ENCODE data around the gene COL18A1.

Gene COL18A1

GRCh38 chr21:45383615-45384201, 21.3 kb upstream of the COL18A1 start:
- intact Hi-C loops (cut with micrococcal nuclease) = no loop called here
- Mint-ChIP-seq H3K27ac (no peak overlapping the region), H3K9me3 (no peaks in the 10 kb centered on the region), H3K27me3 (peaks cover 16% of the 10 kb centered on the region), H3K36me3 (ENCODE audit: low read depth) (no peaks in the 10 kb centered on the region), H3K4me1 (ENCODE audit: low read depth) (no peaks in the 10 kb centered on the region), H3K4me3 (no peak overlapping the region)

GRCh38 chr21:45384656-45385548, 20.1 kb upstream of the COL18A1 start:
- intact Hi-C loops (cut with micrococcal nuclease) = no loop called here

GRCh38 chr21:45385549-45386050, 19.4 kb upstream of the COL18A1 start:
- no peak overlapping the region for H3K27ac Mint-ChIP-seq
- no peaks in the 10 kb centered on the region for H3K9me3 Mint-ChIP-seq
- H3K4me3 Mint-ChIP-seq = no peak overlapping the region
- H3K36me3 Mint-ChIP-seq (ENCODE audit: low read depth) = no peaks in the 10 kb centered on the region
- H3K27me3 Mint-ChIP-seq = peaks cover 13% of the 10 kb centered on the region
- intact Hi-C loops (cut with micrococcal nuclease) = no loop called here
- H3K4me1 Mint-ChIP-seq (ENCODE audit: low read depth) = no peaks in the 10 kb centered on the region

More at GRCh38 chr21:45384656-45385548, 20.1 kb upstream of the COL18A1 start:
- H3K27me3 Mint-ChIP-seq = peaks cover 13% of the 10 kb centered on the region
- H3K9me3 Mint-ChIP-seq = no peaks in the 10 kb centered on the region
- no peak overlapping the region for H3K4me3 Mint-ChIP-seq
- no peaks in the 10 kb centered on the region for H3K36me3 Mint-ChIP-seq (ENCODE audit: low read depth)
- H3K4me1 Mint-ChIP-seq (ENCODE audit: low read depth) = no peaks in the 10 kb centered on the region
- no peak overlapping the region for H3K27ac Mint-ChIP-seq

GRCh38 chr21:45386336-45386727, 18.6 kb upstream of the COL18A1 start:
- intact Hi-C loops (cut with micrococcal nuclease) = no loop called here
- Mint-ChIP-seq H3K4me3 (no peak overlapping the region), H3K27me3 (peaks cover 13% of the 10 kb centered on the region)

GRCh38 chr21:45386728-45387371, 18.1 kb upstream of the COL18A1 start:
- Mint-ChIP-seq H3K4me3 (no peak overlapping the region), H3K9me3 (no peaks in the 10 kb centered on the region), H3K4me1 (ENCODE audit: low read depth) (no peaks in the 10 kb centered on the region), H3K27ac (no peak overlapping the region), H3K27me3 (peaks cover 13% of the 10 kb centered on the region), H3K36me3 (ENCODE audit: low read depth) (no peaks in the 10 kb centered on the region)
- intact Hi-C loops (cut with micrococcal nuclease) = no loop called here

More at GRCh38 chr21:45386336-45386727, 18.6 kb upstream of the COL18A1 start:
- no peaks in the 10 kb centered on the region for H3K4me1 Mint-ChIP-seq (ENCODE audit: low read depth)
- H3K27ac Mint-ChIP-seq = no peak overlapping the region
- H3K9me3 Mint-ChIP-seq = no peaks in the 10 kb centered on the region
- H3K36me3 Mint-ChIP-seq (ENCODE audit: low read depth) = no peaks in the 10 kb centered on the region

- intact Hi-C loops (cut with micrococcal nuclease) = no loop called here
- H3K4me1 Mint-ChIP-seq (ENCODE audit: low read depth) = no peaks in the 10 kb centered on the region
- no peaks in the 10 kb centered on the region for H3K36me3 Mint-ChIP-seq (ENCODE audit: low read depth)
- H3K27me3 Mint-ChIP-seq = peaks cover 13% of the 10 kb centered on the region
- no peak overlapping the region for H3K27ac Mint-ChIP-seq
- no peak overlapping the region for H3K4me3 Mint-ChIP-seq
- no peaks in the 10 kb centered on the region for H3K9me3 Mint-ChIP-seq
These were observed 17.5 kb upstream of the COL18A1 start for GRCh38 chr21:45387506-45387905.

GRCh38 chr21:45388011-45388521, 16.9 kb upstream of the COL18A1 start:
- Mint-ChIP-seq H3K4me1 (ENCODE audit: low read depth) (no peaks in the 10 kb centered on the region), H3K27me3 (peaks cover 9% of the 10 kb centered on the region), H3K4me3 (no peak overlapping the region), H3K36me3 (ENCODE audit: low read depth) (no peaks in the 10 kb centered on the region), H3K27ac (no peak overlapping the region), H3K9me3 (no peaks in the 10 kb centered on the region)
- intact Hi-C loops (cut with micrococcal nuclease) = no loop called here

- Mint-ChIP-seq H3K9me3 (no peaks in the 10 kb centered on the region), H3K4me3 (no peak overlapping the region), H3K36me3 (ENCODE audit: low read depth) (no peaks in the 10 kb centered on the region), H3K4me1 (ENCODE audit: low read depth) (no peaks in the 10 kb centered on the region), H3K27me3 (peaks cover 11% of the 10 kb centered on the region), H3K27ac (no peak overlapping the region)
- intact Hi-C loops (cut with micrococcal nuclease) = no loop called here
These were observed 16.2 kb upstream of the COL18A1 start for GRCh38 chr21:45388611-45389296.

GRCh38 chr21:45390121-45390751, 14.7 kb upstream of the COL18A1 start:
- intact Hi-C loops (cut with micrococcal nuclease) = no loop called here
- H3K4me1 Mint-ChIP-seq (ENCODE audit: low read depth) = no peaks in the 10 kb centered on the region
- no peaks in the 10 kb centered on the region for H3K36me3 Mint-ChIP-seq (ENCODE audit: low read depth)
- H3K9me3 Mint-ChIP-seq = no peaks in the 10 kb centered on the region
- H3K27ac Mint-ChIP-seq = no peak overlapping the region
- H3K27me3 Mint-ChIP-seq = peaks cover 14% of the 10 kb centered on the region
- no peak overlapping the region for H3K4me3 Mint-ChIP-seq

- Mint-ChIP-seq H3K9me3 (no peaks in the 10 kb centered on the region), H3K36me3 (ENCODE audit: low read depth) (no peaks in the 10 kb centered on the region), H3K27ac (no peak overlapping the region), H3K27me3 (peaks cover 19% of the 10 kb centered on the region), H3K4me3 (no peak overlapping the region), H3K4me1 (ENCODE audit: low read depth) (no peaks in the 10 kb centered on the region)
- intact Hi-C loops (cut with micrococcal nuclease) = no loop called here
These were observed 13.9 kb upstream of the COL18A1 start for GRCh38 chr21:45390831-45391742.

GRCh38 chr21:45391743-45392572, 13.0 kb upstream of the COL18A1 start:
- no peaks in the 10 kb centered on the region for H3K4me1 Mint-ChIP-seq (ENCODE audit: low read depth)
- no peak overlapping the region for H3K4me3 Mint-ChIP-seq
- intact Hi-C loops (cut with micrococcal nuclease) = no loop called here
- H3K9me3 Mint-ChIP-seq = no peaks in the 10 kb centered on the region
- H3K36me3 Mint-ChIP-seq (ENCODE audit: low read depth) = no peaks in the 10 kb centered on the region
- H3K27me3 Mint-ChIP-seq = peaks cover 24% of the 10 kb centered on the region
- no peak overlapping the region for H3K27ac Mint-ChIP-seq

GRCh38 chr21:45392573-45392971, 12.4 kb upstream of the COL18A1 start:
- no peaks in the 10 kb centered on the region for H3K9me3 Mint-ChIP-seq

More at GRCh38 chr21:45392573-45392971, 12.4 kb upstream of the COL18A1 start:
- Mint-ChIP-seq H3K36me3 (ENCODE audit: low read depth) (no peaks in the 10 kb centered on the region), H3K4me3 (no peak overlapping the region), H3K27me3 (peaks cover 28% of the 10 kb centered on the region), H3K27ac (no peak overlapping the region), H3K4me1 (ENCODE audit: low read depth) (no peaks in the 10 kb centered on the region)
- intact Hi-C loops (cut with micrococcal nuclease) = no loop called here

Data from dendritic cell treated with granulocyte-macrophage colony-stimulating factor and Interleukin-4, amounts not matched to agents 40 ng/mL and 50 ng/mL, for 4 days (primary cell).